CD1c-positive myeloid dendritic cell (primary cell): ENCODE data around the gene CPNE6.
A peak's percentile ranks its signal among the peaks of the same experiment; 100 is the strongest.
"Not testable (repeated sequence)": the region's sequence is repeated elsewhere in the genome, so short reads cannot be mapped to it uniquely, and the experiment has no call there.

Experiments
- DNase-seq: peaks from one replicate; pipeline ENCODE4 v3.0.0-alpha.2; 2016; ENCODE audit errors: extremely low spot score

CPNE6 gene

GRCh38 chr14:24071144-24071697 lies at the start of gene CPNE6:
CPNE6 (plus strand) TSS chr14:24071562; CDS start chr14:24072937, 1,375 bp downstream.
- peak; percentile 28 for DNase-seq

GRCh38 chr14:24024939-24025418 lies 46.4 kb upstream of the CPNE6 start:
- not testable (repeated sequence) for DNase-seq

- DNase-seq: not testable (repeated sequence)
Measured at GRCh38 chr14:24029687-24030086, 41.7 kb upstream of the CPNE6 start.

- DNase-seq: not testable (repeated sequence)
Measured at GRCh38 chr14:24031331-24031730, 40.0 kb upstream of the CPNE6 start.

GRCh38 chr14:24032727-24033418 lies 38.5 kb upstream of the CPNE6 start:
- peak; percentile 50 for DNase-seq

GRCh38 chr14:24035769-24036168 lies 35.6 kb upstream of the CPNE6 start:
- DNase-seq: peak; percentile 19

GRCh38 chr14:24036169-24036962 lies 35.0 kb upstream of the CPNE6 start:
- DNase-seq: peak; percentile 62

GRCh38 chr14:24036963-24037657 lies 34.3 kb upstream of the CPNE6 start:
- not testable (repeated sequence) for DNase-seq

GRCh38 chr14:24037658-24038037 lies 33.7 kb upstream of the CPNE6 start:
- no peak for DNase-seq

- DNase-seq: peak; percentile 31
Measured at GRCh38 chr14:24038686-24039085, 32.7 kb upstream of the CPNE6 start.

- DNase-seq: no peak
Measured at GRCh38 chr14:24040692-24041091, 30.7 kb upstream of the CPNE6 start.

GRCh38 chr14:24042746-24043145 lies 28.6 kb upstream of the CPNE6 start:
- no peak for DNase-seq

GRCh38 chr14:24049002-24049401 lies 22.4 kb upstream of the CPNE6 start:
- DNase-seq: peak; percentile 52

- DNase-seq: not testable (repeated sequence)
Measured at GRCh38 chr14:24050753-24051152, 20.6 kb upstream of the CPNE6 start.

GRCh38 chr14:24051176-24051788 lies 20.1 kb upstream of the CPNE6 start:
- peak; percentile 31 for DNase-seq

GRCh38 chr14:24051789-24052655 lies 19.3 kb upstream of the CPNE6 start, which contains the start of gene CARMIL3:
CARMIL3 (plus strand) TSS chr14:24052009; CDS start chr14:24052154, 145 bp downstream.
- peak; percentile 58 for DNase-seq

- DNase-seq: peak; percentile 76
Measured at GRCh38 chr14:24052656-24053547, 18.5 kb upstream of the CPNE6 start.

GRCh38 chr14:24053548-24054323 lies 17.6 kb upstream of the CPNE6 start:
- no peak for DNase-seq

GRCh38 chr14:24054324-24054641 lies 17.1 kb upstream of the CPNE6 start:
- DNase-seq: no peak
